Measurements from ENCODE around the gene NQO2. TPM values are rescaled to one million over a fixed set of nuclear protein-coding genes. Genes with fewer than 3 reads are reported as not detected.

Gene NQO2
- total and polyA plus RNA-seq, 2 donors (not counting 1 experiment from before 2014, with no cell fraction given): 12.1 to 13.5 TPM

- H3K4me3 ChIP-seq (replicated peaks in 1 of 4; ENCODE audit: control extremely low read depth in 1 of 4, insufficient read depth in 1 of 4, low read depth in 3 of 4, low read length in 4 of 4): no peak overlapping the region
These were observed 37.4 kb downstream of the NQO2 start for GRCh38 chr6:3036861-3037637.

DNA sequence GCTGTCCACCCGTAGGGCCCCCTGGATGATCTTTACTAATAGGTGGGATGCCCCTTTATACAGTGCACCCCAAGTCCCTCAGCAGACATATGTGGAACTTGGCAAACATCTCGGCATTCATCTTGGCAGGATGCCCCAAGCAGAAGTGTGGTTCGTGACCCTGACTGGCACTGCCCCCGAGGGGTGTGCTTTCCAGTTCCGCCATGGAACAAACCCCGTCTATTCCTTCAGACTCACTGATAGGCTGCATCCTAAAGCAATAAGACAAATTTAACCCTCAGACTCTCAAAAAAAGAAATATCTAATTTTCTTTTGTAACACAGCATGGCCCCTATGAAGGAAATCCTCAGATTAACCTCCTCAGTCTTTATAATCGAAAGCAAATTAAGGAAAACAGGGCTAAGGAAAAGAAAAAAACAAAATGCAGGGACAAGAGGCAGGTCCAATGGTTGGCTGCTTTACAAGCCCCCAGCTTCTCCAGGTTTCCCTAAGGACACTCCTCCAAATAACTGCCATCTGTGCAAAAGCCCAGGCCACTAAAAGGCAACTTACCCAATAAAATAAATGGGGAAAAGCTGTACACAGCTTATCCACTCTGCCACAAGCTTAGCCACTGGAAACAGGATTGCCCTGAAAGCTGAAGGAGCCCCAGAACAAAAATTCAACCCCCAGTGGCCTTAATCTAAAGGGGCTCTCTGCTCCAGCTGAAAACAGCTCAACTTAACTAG, 38.1 kb downstream of the NQO2 start:
- Histone ChIP-seq H4K20me1 (ENCODE audit: control insufficient read depth, extremely low read depth, insufficient read depth, low read length) (no peaks in the 10 kb centered on the region), H3K4me3 (replicated peaks in 1 of 4; ENCODE audit: control extremely low read depth in 1 of 4, insufficient read depth in 1 of 4, low read depth in 3 of 4, low read length in 4 of 4) (no peak overlapping the region), H3K27ac (ENCODE audit: insufficient read depth, low read length) (no peak overlapping the region), H2AFZ (ENCODE audit: low read length) (no peak overlapping the region), H3K4me1 (ENCODE audit: control insufficient read depth, extremely low read depth, insufficient read depth, low read length) (no peaks in the 10 kb centered on the region), H3K27me3 (ENCODE audit: control insufficient read depth, insufficient read depth, low read length) (peaks cover 4% of the 10 kb centered on the region), H3K36me3 (ENCODE audit: control insufficient read depth, insufficient read depth, low read length) (no peaks in the 10 kb centered on the region), H3K79me2 (ENCODE audit: control insufficient read depth, insufficient read depth, low read length) (no peaks in the 10 kb centered on the region), H3K9ac (ENCODE audit: insufficient read depth, low read length) (no peak overlapping the region), H3K9me3 (ENCODE audit: control insufficient read depth, insufficient read depth, low read depth, low read length) (no peaks in the 10 kb centered on the region), H3K4me2 (ENCODE audit: extremely low read depth, insufficient read depth, low read length) (no peak overlapping the region)
- no peak for TF ChIP-seq EZH2 (IDR thresholded peaks at IDR 0.05; ENCODE audit: low read length, missing control alignments)
- TF ChIP-seq, protein P1, sequence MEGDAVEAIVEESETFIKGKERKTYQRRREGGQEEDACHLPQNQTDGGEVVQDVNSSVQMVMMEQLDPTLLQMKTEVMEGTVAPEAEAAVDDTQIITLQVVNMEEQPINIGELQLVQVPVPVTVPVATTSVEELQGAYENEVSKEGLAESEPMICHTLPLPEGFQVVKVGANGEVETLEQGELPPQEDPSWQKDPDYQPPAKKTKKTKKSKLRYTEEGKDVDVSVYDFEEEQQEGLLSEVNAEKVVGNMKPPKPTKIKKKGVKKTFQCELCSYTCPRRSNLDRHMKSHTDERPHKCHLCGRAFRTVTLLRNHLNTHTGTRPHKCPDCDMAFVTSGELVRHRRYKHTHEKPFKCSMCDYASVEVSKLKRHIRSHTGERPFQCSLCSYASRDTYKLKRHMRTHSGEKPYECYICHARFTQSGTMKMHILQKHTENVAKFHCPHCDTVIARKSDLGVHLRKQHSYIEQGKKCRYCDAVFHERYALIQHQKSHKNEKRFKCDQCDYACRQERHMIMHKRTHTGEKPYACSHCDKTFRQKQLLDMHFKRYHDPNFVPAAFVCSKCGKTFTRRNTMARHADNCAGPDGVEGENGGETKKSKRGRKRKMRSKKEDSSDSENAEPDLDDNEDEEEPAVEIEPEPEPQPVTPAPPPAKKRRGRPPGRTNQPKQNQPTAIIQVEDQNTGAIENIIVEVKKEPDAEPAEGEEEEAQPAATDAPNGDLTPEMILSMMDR (conservative IDR thresholded peaks at IDR 0.05 in 1 of 2, IDR thresholded peaks at IDR 0.05 in 1 of 2; ENCODE audit: low read depth in 1 of 2, low read length in 2 of 2): no peak
- DNase-seq (ENCODE audit: low read depth in 2 of 2): no peak

More at GRCh38 chr6:3036861-3037637, 37.4 kb downstream of the NQO2 start:
- Histone ChIP-seq H4K20me1 (ENCODE audit: control insufficient read depth, extremely low read depth, insufficient read depth, low read length) (no peaks in the 10 kb centered on the region), H3K79me2 (ENCODE audit: control insufficient read depth, insufficient read depth, low read length) (no peaks in the 10 kb centered on the region), H3K27me3 (ENCODE audit: control insufficient read depth, insufficient read depth, low read length) (peaks cover 4% of the 10 kb centered on the region), H3K9ac (ENCODE audit: insufficient read depth, low read length) (no peak overlapping the region), H3K27ac (ENCODE audit: insufficient read depth, low read length) (no peak overlapping the region), H3K9me3 (ENCODE audit: control insufficient read depth, insufficient read depth, low read depth, low read length) (no peaks in the 10 kb centered on the region), H2AFZ (ENCODE audit: low read length) (no peak overlapping the region), H3K4me1 (ENCODE audit: control insufficient read depth, extremely low read depth, insufficient read depth, low read length) (no peaks in the 10 kb centered on the region), H3K4me2 (ENCODE audit: extremely low read depth, insufficient read depth, low read length) (no peak overlapping the region), H3K36me3 (ENCODE audit: control insufficient read depth, insufficient read depth, low read length) (no peaks in the 10 kb centered on the region)
- TF ChIP-seq, protein P1 (conservative IDR thresholded peaks at IDR 0.05 in 1 of 2, IDR thresholded peaks at IDR 0.05 in 1 of 2; ENCODE audit: low read depth in 1 of 2, low read length in 2 of 2): no peak
- TF ChIP-seq EZH2 (IDR thresholded peaks at IDR 0.05; ENCODE audit: low read length, missing control alignments): no peak
- no peak for DNase-seq (ENCODE audit: low read depth in 2 of 2)

DNA sequence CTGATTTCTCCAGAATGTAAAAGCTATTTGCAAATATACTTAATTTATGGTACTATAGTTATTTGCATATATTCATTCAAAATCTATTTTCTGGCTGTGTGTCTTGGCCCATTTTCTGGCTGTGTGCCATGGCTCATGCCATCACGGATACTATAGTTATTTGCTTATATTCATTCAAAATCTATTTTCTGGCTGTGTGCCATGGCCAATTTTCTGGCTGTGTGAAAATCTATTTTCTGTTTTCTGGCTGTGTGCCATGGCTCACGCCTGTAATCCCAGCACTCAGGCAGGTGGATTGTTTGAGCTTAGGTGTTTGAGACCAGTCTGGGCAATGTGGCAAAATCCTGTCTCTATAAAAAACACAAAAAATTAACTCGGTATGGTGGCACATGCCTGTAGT, 39.7 kb downstream of the NQO2 start:
- H3K9ac ChIP-seq (ENCODE audit: insufficient read depth, low read length): no peak overlapping the region
- no peaks in the 10 kb centered on the region for H3K79me2 ChIP-seq (ENCODE audit: control insufficient read depth, insufficient read depth, low read length)
- H3K27ac ChIP-seq (ENCODE audit: insufficient read depth, low read length): no peak overlapping the region
- H3K4me1 ChIP-seq (ENCODE audit: control insufficient read depth, extremely low read depth, insufficient read depth, low read length): no peaks in the 10 kb centered on the region
- H2AFZ ChIP-seq (ENCODE audit: low read length): no peak overlapping the region
- TF ChIP-seq, protein P1 (conservative IDR thresholded peaks at IDR 0.05 in 1 of 2, IDR thresholded peaks at IDR 0.05 in 1 of 2; ENCODE audit: low read depth in 1 of 2, low read length in 2 of 2): no peak
- no peak for TF ChIP-seq EZH2 (IDR thresholded peaks at IDR 0.05; ENCODE audit: low read length, missing control alignments)
- no peak overlapping the region for H3K4me2 ChIP-seq (ENCODE audit: extremely low read depth, insufficient read depth, low read length)
- no peaks in the 10 kb centered on the region for H4K20me1 ChIP-seq (ENCODE audit: control insufficient read depth, extremely low read depth, insufficient read depth, low read length)
- no peak for DNase-seq (ENCODE audit: low read depth in 2 of 2)
- peaks cover 4% of the 10 kb centered on the region for H3K27me3 ChIP-seq (ENCODE audit: control insufficient read depth, insufficient read depth, low read length)
- H3K36me3 ChIP-seq (ENCODE audit: control insufficient read depth, insufficient read depth, low read length): no peaks in the 10 kb centered on the region
- H3K9me3 ChIP-seq (ENCODE audit: control insufficient read depth, insufficient read depth, low read depth, low read length): no peaks in the 10 kb centered on the region
- no peak overlapping the region for H3K4me3 ChIP-seq (replicated peaks in 1 of 4; ENCODE audit: control extremely low read depth in 1 of 4, insufficient read depth in 1 of 4, low read depth in 3 of 4, low read length in 4 of 4)

Data from fibroblast of lung (primary cell).